OCI-LY7 (cell line): Measurements from ENCODE around the gene CORIN. TPM values are rescaled to one million over a fixed set of nuclear protein-coding genes. Genes with fewer than 3 reads are reported as not detected.

Experiments used
- BruUV-seq: library from RNA; stranded (reverse); fragments of 400-500 nt; replicated peaks from 2 replicates; lab custom pipeline; 2021; lab: Mats Ljungman, UMichigan
- CTCF ChIA-PET: fragments of 300-600 bp; sonication (Branson Sonifier 250); formaldehyde crosslinking; loops from one replicate; lab custom pipeline; 2022; ENCODE audit warnings: antibody characterized with exemption; ENCODE audit not compliant: unreplicated experiment; lab: Charles Lee
- POLR2A ChIA-PET: fragments of 300-600 bp; sonication (Branson Sonifier 250); formaldehyde crosslinking; loops from one replicate; lab custom pipeline; 2022; ENCODE audit warnings: antibody characterized with exemption; lab: Charles Lee
- DNase-seq: peaks from one replicate; pipeline ENCODE4 v3.0.0-alpha.2; 2015; ENCODE audit warnings: low spot score
- H2AFZ ChIP-seq: fragments of 200-600 bp; sonication (generic), shearing (Covaris generic); 2 replicates; pipeline ENCODE4 v1.6.1; 2014; ENCODE audit warnings: mild to moderate bottlenecking, antibody characterized with exemption, low read length, moderate library complexity
- H3K27ac ChIP-seq: fragments of 200-600 bp; sonication (generic); 2 replicates; pipeline ENCODE4 v1.5.1; 2014; ENCODE audit warnings: mixed run types, low read depth, mild to moderate bottlenecking, moderate library complexity, low read length, inconsistent platforms; ENCODE audit not compliant: poor library complexity, severe bottlenecking
- H3K36me3 ChIP-seq: fragments of 200-600 bp; sonication (generic); 2 replicates; pipeline ENCODE4 v1.6.1; 2014; ENCODE audit warnings: mild to moderate bottlenecking, antibody characterized with exemption, low read length, moderate library complexity, mixed read lengths; ENCODE audit not compliant: insufficient read depth
- H3K4me1 ChIP-seq: fragments of 200-600 bp; sonication (generic); 2 replicates; pipeline ENCODE4 v1.5.1; 2014; ENCODE audit warnings: mild to moderate bottlenecking, low read length; ENCODE audit not compliant: insufficient read depth, poor library complexity, severe bottlenecking
- H3K4me2 ChIP-seq: fragments of 200-600 bp; sonication (generic); 2 replicates; pipeline ENCODE4 v1.6.1; 2014; ENCODE audit warnings: mild to moderate bottlenecking, low read length
- H3K4me3 ChIP-seq: fragments of 200-600 bp; sonication (generic); 2 replicates; pipeline ENCODE4 v1.5.1; 2014; ENCODE audit warnings: mild to moderate bottlenecking, low read depth, low read length; ENCODE audit not compliant: poor library complexity, severe bottlenecking
- H3K79me2 ChIP-seq: fragments of 200-600 bp; sonication (generic); 2 replicates; pipeline ENCODE4 v1.6.1; 2016; ENCODE audit warnings: low read depth, mild to moderate bottlenecking, low read length, moderate library complexity, mixed read lengths; ENCODE audit not compliant: insufficient read depth
- H3K9me2 ChIP-seq: fragments of 200-600 bp; sonication (generic); 2 replicates; pipeline ENCODE4 v1.6.1; 2016; ENCODE audit warnings: mild to moderate bottlenecking, low read length, mixed read lengths; ENCODE audit not compliant: insufficient read depth
- H3K9me3 ChIP-seq: fragments of 200-600 bp; sonication (generic); 2 replicates; pipeline ENCODE4 v1.6.1; 2014; ENCODE audit warnings: mild to moderate bottlenecking, mixed run types, low read length, mixed read lengths
- H4K20me1 ChIP-seq: fragments of 200-600 bp; sonication (generic); 2 replicates; pipeline ENCODE4 v1.6.1; 2014; ENCODE audit warnings: mild to moderate bottlenecking, antibody characterized with exemption, low read length, moderate library complexity, mixed read lengths; ENCODE audit not compliant: insufficient read depth
- EZH2phosphoT487 ChIP-seq: fragments of 200-600 bp; sonication (generic); IDR thresholded peaks from 2 replicates; pipeline ENCODE4 v1.6.1; 2018; ENCODE audit warnings: low read depth, borderline replicate concordance, mild to moderate bottlenecking, mixed run types, antibody characterized with exemption, low read length, moderate library complexity, mixed read lengths
- intact Hi-C: fragments of 100-400 bp; cut with micrococcal nuclease; formaldehyde crosslinking; loops from one replicate; pipeline ENCODE4 v1.10.0; 2022; ENCODE audit not compliant: unreplicated experiment
- total RNA-seq, 2 experiments: library from RNA; depleted of rRNA in 1 of 2; stranded (reverse); fragments of >200 nt in 1 of 2; shearing (Covaris generic) in 1 of 2; gene quantifications; 2 replicates each; pipeline ENCODE4 v1.2.3, GENCODE V29; 2014 to 2022
- TF ChIP-seq, protein P1 (sequence below): fragments of 200-600 bp; sonication (generic); conservative IDR thresholded peaks from 2 replicates; pipeline ENCODE4 v1.5.1; 2014; ENCODE audit warnings: mild to moderate bottlenecking, antibody characterized with exemption, low read length, moderate library complexity, mixed read lengths

Gene CORIN
- total RNA-seq, 2 experiments from 2014 or later, result 0.40 TPM; not detected in 1

DNA sequence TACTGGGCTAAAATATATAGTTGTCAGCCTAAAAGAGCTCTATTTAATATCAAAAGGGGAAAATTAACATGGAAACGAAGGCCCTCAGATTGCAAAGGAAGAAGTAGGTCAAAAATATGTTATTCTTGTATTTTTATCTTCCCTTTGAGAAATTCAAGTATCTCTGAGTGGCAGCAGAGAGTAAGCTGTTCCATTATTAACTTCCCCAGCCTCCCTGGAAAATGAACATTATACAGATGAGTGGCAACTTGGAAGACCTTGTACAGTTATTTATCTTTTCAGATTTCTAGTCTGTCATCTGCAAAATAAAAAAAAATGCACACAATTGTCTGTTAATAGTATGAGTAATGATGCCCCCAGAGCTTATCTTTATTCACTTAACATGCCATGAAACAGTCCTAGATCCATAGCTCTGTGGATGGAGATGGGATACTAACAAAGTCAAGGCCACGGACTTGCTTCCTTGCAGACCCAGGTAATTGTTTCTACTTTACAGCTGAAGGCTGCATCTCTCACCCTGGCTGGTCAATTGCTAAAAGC is 93.0 kb downstream of the CORIN start:
- DNase-seq, result no peak
- TF ChIP-seq, protein P1, sequence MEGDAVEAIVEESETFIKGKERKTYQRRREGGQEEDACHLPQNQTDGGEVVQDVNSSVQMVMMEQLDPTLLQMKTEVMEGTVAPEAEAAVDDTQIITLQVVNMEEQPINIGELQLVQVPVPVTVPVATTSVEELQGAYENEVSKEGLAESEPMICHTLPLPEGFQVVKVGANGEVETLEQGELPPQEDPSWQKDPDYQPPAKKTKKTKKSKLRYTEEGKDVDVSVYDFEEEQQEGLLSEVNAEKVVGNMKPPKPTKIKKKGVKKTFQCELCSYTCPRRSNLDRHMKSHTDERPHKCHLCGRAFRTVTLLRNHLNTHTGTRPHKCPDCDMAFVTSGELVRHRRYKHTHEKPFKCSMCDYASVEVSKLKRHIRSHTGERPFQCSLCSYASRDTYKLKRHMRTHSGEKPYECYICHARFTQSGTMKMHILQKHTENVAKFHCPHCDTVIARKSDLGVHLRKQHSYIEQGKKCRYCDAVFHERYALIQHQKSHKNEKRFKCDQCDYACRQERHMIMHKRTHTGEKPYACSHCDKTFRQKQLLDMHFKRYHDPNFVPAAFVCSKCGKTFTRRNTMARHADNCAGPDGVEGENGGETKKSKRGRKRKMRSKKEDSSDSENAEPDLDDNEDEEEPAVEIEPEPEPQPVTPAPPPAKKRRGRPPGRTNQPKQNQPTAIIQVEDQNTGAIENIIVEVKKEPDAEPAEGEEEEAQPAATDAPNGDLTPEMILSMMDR, result no peak
- TF ChIP-seq EZH2phosphoT487, result no peak
- Histone ChIP-seq H3K9me2 (no peaks in the 10 kb centered on the region), H3K36me3 (no peaks in the 10 kb centered on the region), H2AFZ (no peak overlapping the region), H3K4me2 (no peak overlapping the region), H3K4me1 (no peaks in the 10 kb centered on the region), H4K20me1 (no peaks in the 10 kb centered on the region), H3K9me3 (no peaks in the 10 kb centered on the region), H3K79me2 (no peaks in the 10 kb centered on the region), H3K4me3 (no peak overlapping the region), H3K27ac (no peak overlapping the region)
- intact Hi-C loops, result no loop called here
- POLR2A ChIA-PET, result interaction anchor here (0.6 to 0.7 kb wide), 2 partner anchors 22 to 232 kb away, joined by 3 to 4 read pairs; no protein-coding TSS in a partner anchor
- CTCF ChIA-PET, result no interaction called here
- no TSS peak for BruUV-seq

DNA sequence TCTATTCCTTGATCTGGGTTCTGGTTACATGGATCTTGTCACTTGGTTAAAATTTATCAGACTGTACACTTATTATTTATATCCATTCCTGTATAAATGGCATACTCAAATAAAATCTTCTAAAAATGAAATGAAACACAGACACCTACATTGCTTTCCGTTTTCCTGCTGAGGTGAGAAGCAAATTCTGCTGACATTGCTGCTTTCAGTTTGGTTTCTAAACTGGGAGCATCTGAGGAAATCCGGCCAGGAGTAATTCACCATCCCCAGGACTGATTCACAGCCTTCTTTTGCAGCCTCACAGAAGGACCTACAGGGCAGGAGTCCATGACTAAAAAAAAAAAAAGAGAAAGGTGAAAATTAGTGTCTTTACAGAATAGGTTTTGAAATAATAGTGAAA is 93.6 kb downstream of the CORIN start:
- ChIA-PET CTCF (interaction anchor here (0.6 kb wide), 1 partner anchor 16 kb away, joined by 3 read pairs; no protein-coding TSS in a partner anchor), POLR2A (interaction anchor here (0.6 to 0.7 kb wide), 2 partner anchors 21 to 233 kb away, joined by 3 to 4 read pairs; no protein-coding TSS in a partner anchor)
- no peaks in the 10 kb centered on the region for H3K9me3 ChIP-seq
- H3K4me3 ChIP-seq, result no peak overlapping the region
- DNase-seq, result no peak
- no TSS peak for BruUV-seq
- H3K27ac ChIP-seq, result no peak overlapping the region
- H3K4me2 ChIP-seq, result no peak overlapping the region
- no peaks in the 10 kb centered on the region for H3K36me3 ChIP-seq
- H3K9me2 ChIP-seq, result no peaks in the 10 kb centered on the region
- H2AFZ ChIP-seq, result no peak overlapping the region
- H3K79me2 ChIP-seq, result no peaks in the 10 kb centered on the region
- intact Hi-C loops, result no loop called here
- no peaks in the 10 kb centered on the region for H3K4me1 ChIP-seq
- H4K20me1 ChIP-seq, result no peaks in the 10 kb centered on the region
- TF ChIP-seq, protein P1, result no peak
- no peak for TF ChIP-seq EZH2phosphoT487

DNA sequence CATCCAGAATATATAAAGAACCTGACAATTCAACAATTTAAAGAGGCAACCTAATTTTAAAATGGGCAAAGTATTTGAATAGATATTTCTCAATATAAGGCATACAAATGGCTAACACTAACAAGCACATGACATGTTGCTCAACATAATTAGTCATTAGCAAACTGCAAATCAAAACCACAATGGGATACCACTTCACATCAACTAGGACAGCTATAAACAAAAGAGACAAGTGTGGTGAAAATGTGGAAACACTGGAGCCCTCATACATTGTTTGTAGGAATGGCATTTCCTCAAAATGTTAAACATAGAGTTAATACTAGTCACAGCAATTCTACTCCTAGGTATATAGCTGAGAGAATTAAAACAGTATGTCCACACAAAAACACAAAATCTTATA is 96.7 kb downstream of the CORIN start:
- DNase-seq, result no peak
- CTCF ChIA-PET, result no interaction called here
- POLR2A ChIA-PET, result interaction anchor here (0.7 to 0.8 kb wide), 2 partner anchors 13 to 15 kb away, joined by 3 read pairs; no protein-coding TSS in a partner anchor
- Histone ChIP-seq H3K36me3 (no peaks in the 10 kb centered on the region), H3K9me3 (no peaks in the 10 kb centered on the region), H3K4me2 (no peak overlapping the region), H4K20me1 (no peaks in the 10 kb centered on the region), H3K79me2 (no peaks in the 10 kb centered on the region), H2AFZ (no peak overlapping the region), H3K4me1 (no peaks in the 10 kb centered on the region), H3K4me3 (no peak overlapping the region), H3K9me2 (no peaks in the 10 kb centered on the region), H3K27ac (no peak overlapping the region)
- BruUV-seq, result no TSS peak
- intact Hi-C loops, result no loop called here
- TF ChIP-seq, protein P1, result no peak
- TF ChIP-seq EZH2phosphoT487, result no peak
